ENCODE results near the gene KLF16.
A peak's percentile ranks its signal among the peaks of the same experiment; 100 is the strongest.

KLF16 gene

GRCh38 chr19:1839658-1840540 is 23.5 kb downstream of the KLF16 start:
- no peak for DNase-seq

- peak; percentile 24 for DNase-seq
Observed at GRCh38 chr19:1837625-1838105, 25.7 kb downstream of the KLF16 start.

- no peak for DNase-seq
Observed at GRCh38 chr19:1837222-1837565, 26.2 kb downstream of the KLF16 start.

- DNase-seq = no peak
Observed at GRCh38 chr19:1836458-1837221, 26.7 kb downstream of the KLF16 start.

- no peak for DNase-seq
Observed at GRCh38 chr19:1833540-1833939, 29.8 kb downstream of the KLF16 start.

- DNase-seq = no peak
Observed at GRCh38 chr19:1832046-1832663, 31.2 kb downstream of the KLF16 start.

- DNase-seq = no peak
Observed at GRCh38 chr19:1830978-1831377, 32.4 kb downstream of the KLF16 start.

- no peak for DNase-seq
Observed at GRCh38 chr19:1830568-1830967, 32.8 kb downstream of the KLF16 start.

- DNase-seq = no peak
Observed at GRCh38 chr19:1829958-1830357, 33.4 kb downstream of the KLF16 start.

- no peak for DNase-seq
Observed at GRCh38 chr19:1828279-1829238, 34.8 kb downstream of the KLF16 start.

- no peak for DNase-seq
Observed at GRCh38 chr19:1827566-1828278, 35.7 kb downstream of the KLF16 start.

GRCh38 chr19:1826557-1827521 is 36.5 kb downstream of the KLF16 start:
- no peak for DNase-seq

- DNase-seq = peak; percentile 77
Observed at GRCh38 chr19:1825909-1826556, 37.3 kb downstream of the KLF16 start.

- no peak for DNase-seq
Observed at GRCh38 chr19:1824252-1824622, 39.1 kb downstream of the KLF16 start.

GRCh38 chr19:1823539-1824251 is 39.7 kb downstream of the KLF16 start:
- no peak for DNase-seq

- DNase-seq = no peak
Observed at GRCh38 chr19:1823020-1823419, 40.4 kb downstream of the KLF16 start.

GRCh38 chr19:1822210-1822609 is 41.2 kb downstream of the KLF16 start:
- DNase-seq = no peak

GRCh38 chr19:1819341-1820255 is 43.8 kb downstream of the KLF16 start:
- DNase-seq = no peak
